HEK293 (cell line): ENCODE results near the gene RPL31.

Experiments
- CTCF ChIA-PET: fragments of 350-600 bp; formaldehyde crosslinking; extraction: SDS; loops from one replicate; lab custom pipeline; 2021; ENCODE audit warnings: antibody characterized with exemption; lab: Yijun Ruan, JAX
- POLR2A ChIA-PET: fragments of 300-600 bp; formaldehyde crosslinking; extraction: SDS; loops from one replicate; lab custom pipeline; 2020; ENCODE audit warnings: antibody characterized with exemption, inconsistent platforms; lab: Yijun Ruan, JAX
- H3K27ac ChIP-seq: fragments of 200-500 bp; sonication (Bioruptor generic); 2 replicates; pipeline ENCODE4 v1.5.1; 2014; ENCODE audit warnings: low read depth, low read length, control low read depth, inconsistent platforms; ENCODE audit errors: extremely low read depth
- H3K36me3 ChIP-seq, 2 experiments: fragments of 200-500 bp in 1 of 2; sonication (Bioruptor generic) in 1 of 2; 1 replicate in 1 of 2; 2 replicates in 1 of 2; pipeline ENCODE4 v1.5.1; 2014 to 2017; ENCODE audit warnings: inconsistent platforms in 2 of 2, low read length in 2 of 2; ENCODE audit not compliant: control insufficient read depth in 2 of 2, insufficient read depth in 1 of 2
- H3K4me1 ChIP-seq: fragments of 200-500 bp; sonication (Bioruptor generic); 2 replicates; pipeline ENCODE4 v1.5.1; 2014; ENCODE audit warnings: mild to moderate bottlenecking, low read length, inconsistent platforms; ENCODE audit not compliant: control insufficient read depth, insufficient read depth
- H3K4me3 ChIP-seq: 2 replicates; pipeline ENCODE4 v1.5.1; 2011; ENCODE audit warnings: low read depth, mild to moderate bottlenecking, control low read depth, low read length, moderate library complexity
- H3K9me3 ChIP-seq: fragments of 200-500 bp; sonication (Bioruptor generic); 2 replicates; pipeline ENCODE4 v1.5.1; 2014; ENCODE audit warnings: low read depth, low read length, inconsistent platforms; ENCODE audit not compliant: control insufficient read depth, insufficient read depth
- GLI4 ChIP-seq: fragments of 450-650 bp; formaldehyde crosslinking; IDR thresholded peaks from 2 replicates; pipeline ENCODE4 v1.5.1; 2016; ENCODE audit warnings: missing biosample characterization, missing genetic modification characterization
- GLIS2 ChIP-seq: fragments of 450-650 bp; formaldehyde crosslinking; IDR thresholded peaks from 2 replicates; pipeline ENCODE4 v1.5.1; 2016; ENCODE audit warnings: missing biosample characterization, missing genetic modification characterization
- KLF1 ChIP-seq: fragments of 450-650 bp; formaldehyde crosslinking; IDR thresholded peaks from 2 replicates; pipeline ENCODE4 v1.5.1; 2016; ENCODE audit warnings: missing biosample characterization, missing genetic modification characterization
- KLF16 ChIP-seq: fragments of 450-650 bp; formaldehyde crosslinking; IDR thresholded peaks from 2 replicates; pipeline ENCODE4 v1.5.1; 2017; ENCODE audit warnings: missing biosample characterization, missing genetic modification characterization
- KLF7 ChIP-seq: fragments of 450-650 bp; formaldehyde crosslinking; IDR thresholded peaks from 2 replicates; pipeline ENCODE4 v1.5.1; 2016; ENCODE audit warnings: missing biosample characterization, missing genetic modification characterization, borderline replicate concordance
- RBAK ChIP-seq: fragments of 450-650 bp; formaldehyde crosslinking; IDR thresholded peaks from 2 replicates; pipeline ENCODE4 v1.5.1; 2016; ENCODE audit warnings: missing biosample characterization, missing genetic modification characterization
- SCRT2 ChIP-seq: fragments of 450-650 bp; formaldehyde crosslinking; IDR thresholded peaks from 2 replicates; pipeline ENCODE4 v1.5.1; 2016; ENCODE audit warnings: missing biosample characterization, missing genetic modification characterization
- SP2 ChIP-seq: fragments of 450-650 bp; formaldehyde crosslinking; IDR thresholded peaks from 2 replicates; pipeline ENCODE4 v1.5.1; 2016; ENCODE audit warnings: missing biosample characterization, missing genetic modification characterization
- SP3 ChIP-seq: fragments of 450-650 bp; formaldehyde crosslinking; IDR thresholded peaks from 2 replicates; pipeline ENCODE4 v1.5.1; 2016; ENCODE audit warnings: missing biosample characterization, missing genetic modification characterization
- WT1 ChIP-seq: fragments of 450-650 bp; formaldehyde crosslinking; IDR thresholded peaks from 2 replicates; pipeline ENCODE4 v1.5.1; 2016; ENCODE audit warnings: missing biosample characterization, missing genetic modification characterization
- ZBTB21 ChIP-seq: fragments of 450-650 bp; formaldehyde crosslinking; IDR thresholded peaks from 2 replicates; pipeline ENCODE4 v1.5.1; 2017; ENCODE audit warnings: missing biosample characterization, missing genetic modification characterization
- ZBTB48 ChIP-seq: fragments of 450-650 bp; formaldehyde crosslinking; IDR thresholded peaks from 2 replicates; pipeline ENCODE4 v1.5.1; 2016; ENCODE audit warnings: missing biosample characterization, missing genetic modification characterization
- ZBTB8A ChIP-seq: fragments of 450-650 bp; formaldehyde crosslinking; IDR thresholded peaks from 2 replicates; pipeline ENCODE4 v1.5.1; 2016; ENCODE audit warnings: missing biosample characterization, missing genetic modification characterization
- ZFP37 ChIP-seq: fragments of 450-650 bp; formaldehyde crosslinking; IDR thresholded peaks from 2 replicates; pipeline ENCODE4 v1.5.1; 2016; ENCODE audit warnings: missing biosample characterization, missing genetic modification characterization
- ZNF169 ChIP-seq: fragments of 450-650 bp; formaldehyde crosslinking; IDR thresholded peaks from 2 replicates; pipeline ENCODE4 v1.5.1; 2016; ENCODE audit warnings: missing biosample characterization, missing genetic modification characterization
- ZNF211 ChIP-seq: fragments of 450-650 bp; formaldehyde crosslinking; IDR thresholded peaks from 2 replicates; pipeline ENCODE4 v1.5.1; 2016; ENCODE audit warnings: low read depth, missing biosample characterization, missing genetic modification characterization
- ZNF221 ChIP-seq: fragments of 450-650 bp; formaldehyde crosslinking; IDR thresholded peaks from 2 replicates; pipeline ENCODE4 v1.5.1; 2017; ENCODE audit warnings: missing biosample characterization, missing genetic modification characterization, borderline replicate concordance
- ZNF555 ChIP-seq: fragments of 450-650 bp; formaldehyde crosslinking; conservative IDR thresholded peaks from 2 replicates; pipeline ENCODE4 v1.5.1; 2017; ENCODE audit warnings: missing biosample characterization, mild to moderate bottlenecking, missing genetic modification characterization, inconsistent platforms
- ZNF623 ChIP-seq: fragments of 450-650 bp; formaldehyde crosslinking; IDR thresholded peaks from 2 replicates; pipeline ENCODE4 v1.5.1; 2016; ENCODE audit warnings: missing biosample characterization, missing genetic modification characterization
- ZNF645 ChIP-seq: fragments of 450-650 bp; formaldehyde crosslinking; IDR thresholded peaks from 2 replicates; pipeline ENCODE4; 2016; ENCODE audit warnings: missing biosample characterization, missing genetic modification characterization
- ZNF658 ChIP-seq: fragments of 450-650 bp; formaldehyde crosslinking; IDR thresholded peaks from 2 replicates; pipeline ENCODE4; 2016; ENCODE audit warnings: missing biosample characterization, missing genetic modification characterization
- ZNF747 ChIP-seq: fragments of 450-650 bp; formaldehyde crosslinking; IDR thresholded peaks from 2 replicates; pipeline ENCODE4 v1.5.1; 2016; ENCODE audit warnings: missing biosample characterization, missing genetic modification characterization
- ZNF792 ChIP-seq: fragments of 450-650 bp; formaldehyde crosslinking; IDR thresholded peaks from 2 replicates; pipeline ENCODE4 v1.5.1; 2016; ENCODE audit warnings: missing biosample characterization, missing genetic modification characterization
- ZNF843 ChIP-seq: fragments of 450-650 bp; formaldehyde crosslinking; IDR thresholded peaks from 2 replicates; pipeline ENCODE4 v1.5.1; 2016; ENCODE audit warnings: missing biosample characterization, missing genetic modification characterization
- ZSCAN16 ChIP-seq: fragments of 450-650 bp; formaldehyde crosslinking; IDR thresholded peaks from 2 replicates; pipeline ENCODE4 v1.5.1; 2016; ENCODE audit warnings: missing biosample characterization, missing genetic modification characterization
- TF ChIP-seq, protein P1 (sequence below): fragments of 450-650 bp; formaldehyde crosslinking; IDR thresholded peaks from 2 replicates; pipeline ENCODE4 v1.5.1; 2016; ENCODE audit warnings: missing biosample characterization, missing genetic modification characterization, borderline replicate concordance
- TF ChIP-seq, protein P2 (sequence below): fragments of 450-650 bp; formaldehyde crosslinking; IDR thresholded peaks from 2 replicates; pipeline ENCODE4 v1.5.1; 2016; ENCODE audit warnings: missing biosample characterization, missing genetic modification characterization, borderline replicate concordance
- TF ChIP-seq, protein P3 (sequence below): fragments of 450-650 bp; formaldehyde crosslinking; IDR thresholded peaks from 2 replicates; pipeline ENCODE4 v1.5.1; 2016; ENCODE audit warnings: missing biosample characterization, missing genetic modification characterization

RPL31 gene

DNA sequence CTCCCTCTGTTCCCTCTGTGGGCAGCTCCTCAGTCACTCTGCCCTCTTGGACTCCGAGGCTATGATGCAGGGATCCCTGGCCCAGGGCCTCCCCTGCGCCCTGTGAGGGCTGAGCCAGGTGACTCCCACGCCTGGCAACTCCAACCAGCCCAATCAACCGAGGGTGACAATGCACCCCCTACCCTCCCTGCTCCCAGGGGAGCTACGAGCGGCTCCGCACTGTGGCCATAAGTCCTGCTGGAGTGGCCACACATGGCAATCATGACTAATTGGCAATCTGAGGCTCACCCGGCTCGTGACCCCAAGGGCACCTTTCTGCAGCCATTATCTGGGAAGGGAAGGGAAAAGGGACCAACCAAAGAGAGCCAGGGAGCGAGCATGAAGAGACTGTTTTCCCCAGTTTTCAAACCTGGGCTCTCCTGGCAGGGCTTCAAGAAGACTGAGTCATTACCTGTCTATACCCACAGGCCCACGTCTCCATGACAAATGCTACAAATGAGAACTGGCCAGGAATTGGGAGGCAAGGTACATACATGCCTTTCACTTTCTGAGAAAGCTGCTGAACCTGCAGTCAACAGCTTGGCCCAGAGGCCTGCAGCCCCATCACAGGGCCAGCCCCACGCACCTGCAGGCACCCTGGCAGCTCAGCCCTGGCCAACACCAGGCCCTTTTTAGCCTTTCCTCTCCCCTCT is 45.1 kb downstream of the RPL31 start:
- H3K27ac ChIP-seq: no peak overlapping the region
- no peak for TF ChIP-seq ZNF169 (tag by site-specific recombination)
- TF ChIP-seq SCRT2 (tag by site-specific recombination): no peak
- TF ChIP-seq, protein P1, sequence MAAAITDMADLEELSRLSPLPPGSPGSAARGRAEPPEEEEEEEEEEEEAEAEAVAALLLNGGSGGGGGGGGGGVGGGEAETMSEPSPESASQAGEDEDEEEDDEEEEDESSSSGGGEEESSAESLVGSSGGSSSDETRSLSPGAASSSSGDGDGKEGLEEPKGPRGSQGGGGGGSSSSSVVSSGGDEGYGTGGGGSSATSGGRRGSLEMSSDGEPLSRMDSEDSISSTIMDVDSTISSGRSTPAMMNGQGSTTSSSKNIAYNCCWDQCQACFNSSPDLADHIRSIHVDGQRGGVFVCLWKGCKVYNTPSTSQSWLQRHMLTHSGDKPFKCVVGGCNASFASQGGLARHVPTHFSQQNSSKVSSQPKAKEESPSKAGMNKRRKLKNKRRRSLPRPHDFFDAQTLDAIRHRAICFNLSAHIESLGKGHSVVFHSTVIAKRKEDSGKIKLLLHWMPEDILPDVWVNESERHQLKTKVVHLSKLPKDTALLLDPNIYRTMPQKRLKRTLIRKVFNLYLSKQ (tag by site-specific recombination): no peak
- no peak for TF ChIP-seq WT1 (tag by site-specific recombination)
- no peak for TF ChIP-seq ZNF843 (tag by site-specific recombination)
- TF ChIP-seq ZBTB21: no peak
- TF ChIP-seq SP3 (tag by site-specific recombination): no peak
- no peak for TF ChIP-seq GLI4 (tag by site-specific recombination)
- no peak for TF ChIP-seq ZNF645 (tag by site-specific recombination)
- TF ChIP-seq ZBTB48: no peak
- no peak for TF ChIP-seq SP2 (tag by site-specific recombination)
- TF ChIP-seq ZFP37: no peak
- TF ChIP-seq ZBTB8A: no peak
- TF ChIP-seq ZNF221 (tag by site-specific recombination): no peak
- TF ChIP-seq ZNF658 (tag by site-specific recombination): no peak
- no peak for TF ChIP-seq ZNF747 (tag by site-specific recombination)
- no peak for TF ChIP-seq GLIS2
- no peaks in the 10 kb centered on the region for H3K9me3 ChIP-seq
- CTCF ChIA-PET: interaction anchor here (0.6 to 0.7 kb wide), 4 partner anchors 42 to 583 kb away, joined by 3 to 4 read pairs (median 3); no protein-coding TSS in a partner anchor
- peaks cover 0 to 14% of the 10 kb centered on the region in 2 experiments; a peak in 2 of 3 replicates for H3K36me3 ChIP-seq
- no peak overlapping the region for H3K4me3 ChIP-seq
- H3K4me1 ChIP-seq: no peaks in the 10 kb centered on the region
- POLR2A ChIA-PET: interaction anchor here (0.6 kb wide), 1 partner anchor 14 kb away, joined by 3 read pairs; no protein-coding TSS in a partner anchor

- Histone ChIP-seq H3K27ac (no peak overlapping the region), H3K9me3 (no peaks in the 10 kb centered on the region), H3K4me3 (no peak overlapping the region), H3K36me3 (peaks cover 0 to 14% of the 10 kb centered on the region in 2 experiments; a peak in 2 of 3 replicates), H3K4me1 (no peaks in the 10 kb centered on the region)
- ChIA-PET POLR2A (no interaction called here), CTCF (interaction anchor here (0.6 to 0.7 kb wide), 4 partner anchors 43 to 582 kb away, joined by 3 to 4 read pairs (median 3); no protein-coding TSS in a partner anchor)
- TF ChIP-seq ZNF555 (tag by site-specific recombination) (no peak), ZNF623 (tag by site-specific recombination) (no peak), KLF16 (no peak), RBAK (tag by site-specific recombination) (no peak), ZNF211 (tag by site-specific recombination) (no peak), ZNF169 (tag by site-specific recombination) (no peak), ZSCAN16 (tag by site-specific recombination) (no peak), KLF7 (no peak), KLF1 (no peak), ZNF792 (tag by site-specific recombination) (no peak)
- TF ChIP-seq, protein P2, sequence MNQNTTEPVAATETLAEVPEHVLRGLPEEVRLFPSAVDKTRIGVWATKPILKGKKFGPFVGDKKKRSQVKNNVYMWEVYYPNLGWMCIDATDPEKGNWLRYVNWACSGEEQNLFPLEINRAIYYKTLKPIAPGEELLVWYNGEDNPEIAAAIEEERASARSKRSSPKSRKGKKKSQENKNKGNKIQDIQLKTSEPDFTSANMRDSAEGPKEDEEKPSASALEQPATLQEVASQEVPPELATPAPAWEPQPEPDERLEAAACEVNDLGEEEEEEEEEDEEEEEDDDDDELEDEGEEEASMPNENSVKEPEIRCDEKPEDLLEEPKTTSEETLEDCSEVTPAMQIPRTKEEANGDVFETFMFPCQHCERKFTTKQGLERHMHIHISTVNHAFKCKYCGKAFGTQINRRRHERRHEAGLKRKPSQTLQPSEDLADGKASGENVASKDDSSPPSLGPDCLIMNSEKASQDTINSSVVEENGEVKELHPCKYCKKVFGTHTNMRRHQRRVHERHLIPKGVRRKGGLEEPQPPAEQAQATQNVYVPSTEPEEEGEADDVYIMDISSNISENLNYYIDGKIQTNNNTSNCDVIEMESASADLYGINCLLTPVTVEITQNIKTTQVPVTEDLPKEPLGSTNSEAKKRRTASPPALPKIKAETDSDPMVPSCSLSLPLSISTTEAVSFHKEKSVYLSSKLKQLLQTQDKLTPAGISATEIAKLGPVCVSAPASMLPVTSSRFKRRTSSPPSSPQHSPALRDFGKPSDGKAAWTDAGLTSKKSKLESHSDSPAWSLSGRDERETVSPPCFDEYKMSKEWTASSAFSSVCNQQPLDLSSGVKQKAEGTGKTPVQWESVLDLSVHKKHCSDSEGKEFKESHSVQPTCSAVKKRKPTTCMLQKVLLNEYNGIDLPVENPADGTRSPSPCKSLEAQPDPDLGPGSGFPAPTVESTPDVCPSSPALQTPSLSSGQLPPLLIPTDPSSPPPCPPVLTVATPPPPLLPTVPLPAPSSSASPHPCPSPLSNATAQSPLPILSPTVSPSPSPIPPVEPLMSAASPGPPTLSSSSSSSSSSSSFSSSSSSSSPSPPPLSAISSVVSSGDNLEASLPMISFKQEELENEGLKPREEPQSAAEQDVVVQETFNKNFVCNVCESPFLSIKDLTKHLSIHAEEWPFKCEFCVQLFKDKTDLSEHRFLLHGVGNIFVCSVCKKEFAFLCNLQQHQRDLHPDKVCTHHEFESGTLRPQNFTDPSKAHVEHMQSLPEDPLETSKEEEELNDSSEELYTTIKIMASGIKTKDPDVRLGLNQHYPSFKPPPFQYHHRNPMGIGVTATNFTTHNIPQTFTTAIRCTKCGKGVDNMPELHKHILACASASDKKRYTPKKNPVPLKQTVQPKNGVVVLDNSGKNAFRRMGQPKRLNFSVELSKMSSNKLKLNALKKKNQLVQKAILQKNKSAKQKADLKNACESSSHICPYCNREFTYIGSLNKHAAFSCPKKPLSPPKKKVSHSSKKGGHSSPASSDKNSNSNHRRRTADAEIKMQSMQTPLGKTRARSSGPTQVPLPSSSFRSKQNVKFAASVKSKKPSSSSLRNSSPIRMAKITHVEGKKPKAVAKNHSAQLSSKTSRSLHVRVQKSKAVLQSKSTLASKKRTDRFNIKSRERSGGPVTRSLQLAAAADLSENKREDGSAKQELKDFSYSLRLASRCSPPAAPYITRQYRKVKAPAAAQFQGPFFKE (tag by site-specific recombination): no peak
- TF ChIP-seq, protein P3, sequence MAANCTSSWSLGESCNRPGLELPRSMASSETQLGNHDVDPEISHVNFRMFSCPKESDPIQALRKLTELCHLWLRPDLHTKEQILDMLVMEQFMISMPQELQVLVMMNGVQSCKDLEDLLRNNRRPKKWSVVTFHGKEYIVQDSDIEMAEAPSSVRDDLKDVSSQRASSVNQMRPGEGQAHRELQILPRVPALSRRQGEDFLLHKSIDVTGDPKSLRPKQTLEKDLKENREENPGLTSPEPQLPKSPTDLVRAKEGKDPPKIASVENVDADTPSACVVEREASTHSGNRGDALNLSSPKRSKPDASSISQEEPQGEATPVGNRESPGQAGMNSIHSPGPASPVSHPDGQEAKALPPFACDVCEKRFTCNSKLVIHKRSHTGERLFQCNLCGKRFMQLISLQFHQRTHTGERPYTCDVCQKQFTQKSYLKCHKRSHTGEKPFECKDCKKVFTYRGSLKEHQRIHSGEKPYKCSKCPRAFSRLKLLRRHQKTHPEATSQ (tag by site-specific recombination): no peak
Observed at GRCh38 chr2:101047774-101048173, 45.7 kb downstream of the RPL31 start.
